ENCODE measurements around the gene HIP1. TPM values are rescaled to one million over a fixed set of nuclear protein-coding genes. Genes with fewer than 3 reads are reported as not detected.

HIP1 gene
- total RNA-seq, 1 donor from 2014 or later = 51.5 TPM

- DNase-seq = peak; percentile 0
- peaks cover 11% of the 10 kb centered on the region for H3K9me3 ChIP-seq
- H3K27ac ChIP-seq = peak overlapping the region; percentile 73
- intact Hi-C loops (cut with DNase I) = no loop called here
- no peaks in the 10 kb centered on the region for H3K36me3 ChIP-seq
- peak; percentile 52 to 62 for ATAC-seq
- H3K27me3 ChIP-seq (ENCODE audit: low read depth) = no peaks in the 10 kb centered on the region
- TF ChIP-seq CTCF (IDR thresholded peaks at IDR 0.05) = no peak
- peaks cover 28% of the 10 kb centered on the region for H3K4me1 ChIP-seq
- no peak overlapping the region for H3K4me3 ChIP-seq
These were observed 26.9 kb downstream of the HIP1 start for GRCh38 chr7:75711656-75712514.

- Histone ChIP-seq H3K36me3 (no peaks in the 10 kb centered on the region), H3K4me3 (no peak overlapping the region), H3K27ac (peak overlapping the region; percentile 73), H3K4me1 (peaks cover 28% of the 10 kb centered on the region), H3K9me3 (peaks cover 11% of the 10 kb centered on the region), H3K27me3 (ENCODE audit: low read depth) (no peaks in the 10 kb centered on the region)
- TF ChIP-seq CTCF (IDR thresholded peaks at IDR 0.05) = no peak
- intact Hi-C loops (cut with DNase I) = no loop called here
- peak in 1 of 2 donors; percentile 29 for ATAC-seq
- no peak for DNase-seq
These were observed 27.7 kb downstream of the HIP1 start for GRCh38 chr7:75711076-75711475.

- H3K9me3 ChIP-seq = peaks cover 5% of the 10 kb centered on the region
- H3K4me1 ChIP-seq = no peaks in the 10 kb centered on the region
- DNase-seq = no peak
- no peaks in the 10 kb centered on the region for H3K36me3 ChIP-seq
- no peak overlapping the region for H3K27ac ChIP-seq
- no peak for TF ChIP-seq CTCF (IDR thresholded peaks at IDR 0.05)
- ATAC-seq = no peak
- H3K4me3 ChIP-seq = no peak overlapping the region
- no peaks in the 10 kb centered on the region for H3K27me3 ChIP-seq (ENCODE audit: low read depth)
- intact Hi-C loops (cut with DNase I) = no loop called here
These were observed 33.8 kb downstream of the HIP1 start for GRCh38 chr7:75704928-75705327.

GRCh38 chr7:75702515-75702914, 36.2 kb downstream of the HIP1 start:
- H3K36me3 ChIP-seq = no peaks in the 10 kb centered on the region
- TF ChIP-seq CTCF (IDR thresholded peaks at IDR 0.05) = no peak
- no peak for DNase-seq
- no peaks in the 10 kb centered on the region for H3K27me3 ChIP-seq (ENCODE audit: low read depth)
- no peak for ATAC-seq
- H3K27ac ChIP-seq = no peak overlapping the region
- no peak overlapping the region for H3K4me3 ChIP-seq
- H3K9me3 ChIP-seq = no peaks in the 10 kb centered on the region
- intact Hi-C loops (cut with DNase I) = no loop called here
- H3K4me1 ChIP-seq = no peaks in the 10 kb centered on the region

- Histone ChIP-seq H3K4me3 (no peak overlapping the region), H3K27me3 (ENCODE audit: low read depth) (no peaks in the 10 kb centered on the region), H3K4me1 (peaks cover 9% of the 10 kb centered on the region), H3K27ac (no peak overlapping the region), H3K9me3 (no peaks in the 10 kb centered on the region), H3K36me3 (no peaks in the 10 kb centered on the region)
- DNase-seq = no peak
- intact Hi-C loops (cut with DNase I) = no loop called here
- ATAC-seq = no peak
- no peak for TF ChIP-seq CTCF (IDR thresholded peaks at IDR 0.05)
These were observed 38.7 kb downstream of the HIP1 start for GRCh38 chr7:75699993-75700392.

All from lower lobe of right lung (tissue), 2 donors.